Osteocyte (in vitro differentiated cells): ENCODE measurements around the gene SMAP1. TPM values are rescaled to one million over a fixed set of nuclear protein-coding genes. Genes with fewer than 3 reads are reported as not detected.

Source experiments
- DNase-seq: peaks from one replicate; pipeline ENCODE4 v3.0.0; 2021; ENCODE audit warnings: mixed read lengths; ENCODE audit not compliant: unreplicated experiment; ENCODE audit errors: extremely low spot score
- H3K27ac Mint-ChIP-seq: one replicate; pipeline ENCODE4 v1.8.0; 2021; ENCODE audit warnings: mild to moderate bottlenecking, mixed read lengths; ENCODE audit not compliant: unreplicated experiment
- H3K27me3 Mint-ChIP-seq: one replicate; pipeline ENCODE4 v1.8.0; 2021; ENCODE audit warnings: mixed read lengths; ENCODE audit not compliant: unreplicated experiment
- H3K36me3 Mint-ChIP-seq: one replicate; pipeline ENCODE4 v1.8.0; 2021; ENCODE audit warnings: mixed read lengths; ENCODE audit not compliant: unreplicated experiment
- H3K4me1 Mint-ChIP-seq: one replicate; pipeline ENCODE4 v1.8.0; 2021; ENCODE audit warnings: mixed read lengths; ENCODE audit not compliant: unreplicated experiment
- H3K4me3 Mint-ChIP-seq: one replicate; pipeline ENCODE4 v1.8.0; 2021; ENCODE audit warnings: mild to moderate bottlenecking, moderate library complexity, mixed read lengths; ENCODE audit not compliant: unreplicated experiment
- H3K9me3 Mint-ChIP-seq: one replicate; pipeline ENCODE4 v1.8.0; 2021; ENCODE audit warnings: mixed read lengths; ENCODE audit not compliant: unreplicated experiment
- total RNA-seq: library from RNA; stranded (reverse); gene quantifications from 2 replicates; pipeline ENCODE4 v1.2.1, GENCODE V29; 2021
- TF ChIP-seq, protein P1 (sequence below): fragments of 200-600 bp; sonication (generic); IDR thresholded peaks from 2 replicates; pipeline ENCODE4 v1.5.0; 2021; ENCODE audit warnings: antibody characterized with exemption, mild to moderate bottlenecking, moderate library complexity

Gene SMAP1
- total RNA-seq, 1 donor from 2014 or later, result 27.2 TPM

DNA sequence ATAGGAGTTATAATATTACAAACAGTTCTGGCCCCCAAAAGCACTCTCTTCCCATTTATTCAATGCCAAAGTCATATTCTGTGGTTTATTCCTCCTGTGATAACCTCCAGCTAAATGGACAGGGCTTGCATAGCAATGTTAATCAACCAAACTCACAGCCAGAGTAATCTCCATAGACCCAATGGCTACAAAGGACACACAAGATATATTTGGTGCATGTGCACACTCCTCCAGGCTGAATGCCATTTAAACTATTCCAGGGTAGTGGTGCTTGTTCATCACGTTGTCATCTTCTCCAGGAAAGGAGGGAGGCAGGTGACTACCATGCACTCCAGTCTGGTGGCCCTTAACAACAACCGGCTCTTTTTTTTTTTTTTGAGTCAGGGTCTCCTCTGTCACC is 232.4 kb downstream of the SMAP1 start:
- H3K9me3 Mint-ChIP-seq, result no peaks in the 10 kb centered on the region
- no peak for DNase-seq
- H3K27ac Mint-ChIP-seq, result no peak overlapping the region
- peaks cover 25% of the 10 kb centered on the region for H3K27me3 Mint-ChIP-seq
- no peaks in the 10 kb centered on the region for H3K4me1 Mint-ChIP-seq
- H3K4me3 Mint-ChIP-seq, result no peak overlapping the region
- H3K36me3 Mint-ChIP-seq, result no peaks in the 10 kb centered on the region
- TF ChIP-seq, protein P1, sequence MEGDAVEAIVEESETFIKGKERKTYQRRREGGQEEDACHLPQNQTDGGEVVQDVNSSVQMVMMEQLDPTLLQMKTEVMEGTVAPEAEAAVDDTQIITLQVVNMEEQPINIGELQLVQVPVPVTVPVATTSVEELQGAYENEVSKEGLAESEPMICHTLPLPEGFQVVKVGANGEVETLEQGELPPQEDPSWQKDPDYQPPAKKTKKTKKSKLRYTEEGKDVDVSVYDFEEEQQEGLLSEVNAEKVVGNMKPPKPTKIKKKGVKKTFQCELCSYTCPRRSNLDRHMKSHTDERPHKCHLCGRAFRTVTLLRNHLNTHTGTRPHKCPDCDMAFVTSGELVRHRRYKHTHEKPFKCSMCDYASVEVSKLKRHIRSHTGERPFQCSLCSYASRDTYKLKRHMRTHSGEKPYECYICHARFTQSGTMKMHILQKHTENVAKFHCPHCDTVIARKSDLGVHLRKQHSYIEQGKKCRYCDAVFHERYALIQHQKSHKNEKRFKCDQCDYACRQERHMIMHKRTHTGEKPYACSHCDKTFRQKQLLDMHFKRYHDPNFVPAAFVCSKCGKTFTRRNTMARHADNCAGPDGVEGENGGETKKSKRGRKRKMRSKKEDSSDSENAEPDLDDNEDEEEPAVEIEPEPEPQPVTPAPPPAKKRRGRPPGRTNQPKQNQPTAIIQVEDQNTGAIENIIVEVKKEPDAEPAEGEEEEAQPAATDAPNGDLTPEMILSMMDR, result no peak

DNA sequence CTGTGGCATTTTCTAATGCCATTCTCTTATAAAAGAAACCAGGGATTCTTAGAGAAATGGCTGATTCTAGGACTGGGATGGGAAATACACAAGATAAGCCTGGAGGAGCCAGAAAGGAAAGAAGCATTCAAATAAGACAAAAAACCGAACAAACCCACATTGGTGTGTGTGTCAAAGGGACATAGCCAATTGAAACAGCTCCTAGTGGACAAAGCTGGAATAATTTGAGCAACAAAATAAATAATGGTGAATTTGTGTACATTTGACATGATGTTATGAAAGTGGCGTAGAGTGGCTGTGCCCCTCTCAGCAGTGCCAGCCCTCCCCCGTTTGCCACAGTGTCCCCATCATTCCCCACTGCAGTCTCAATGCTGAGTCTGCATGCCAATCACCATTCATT is 233.6 kb downstream of the SMAP1 start:
- H3K4me3 Mint-ChIP-seq, result no peak overlapping the region
- TF ChIP-seq, protein P1, result peak; percentile 35
- no peaks in the 10 kb centered on the region for H3K36me3 Mint-ChIP-seq
- peaks cover 25% of the 10 kb centered on the region for H3K27me3 Mint-ChIP-seq
- H3K27ac Mint-ChIP-seq, result no peak overlapping the region
- no peak for DNase-seq
- no peaks in the 10 kb centered on the region for H3K9me3 Mint-ChIP-seq
- H3K4me1 Mint-ChIP-seq, result no peaks in the 10 kb centered on the region

DNA sequence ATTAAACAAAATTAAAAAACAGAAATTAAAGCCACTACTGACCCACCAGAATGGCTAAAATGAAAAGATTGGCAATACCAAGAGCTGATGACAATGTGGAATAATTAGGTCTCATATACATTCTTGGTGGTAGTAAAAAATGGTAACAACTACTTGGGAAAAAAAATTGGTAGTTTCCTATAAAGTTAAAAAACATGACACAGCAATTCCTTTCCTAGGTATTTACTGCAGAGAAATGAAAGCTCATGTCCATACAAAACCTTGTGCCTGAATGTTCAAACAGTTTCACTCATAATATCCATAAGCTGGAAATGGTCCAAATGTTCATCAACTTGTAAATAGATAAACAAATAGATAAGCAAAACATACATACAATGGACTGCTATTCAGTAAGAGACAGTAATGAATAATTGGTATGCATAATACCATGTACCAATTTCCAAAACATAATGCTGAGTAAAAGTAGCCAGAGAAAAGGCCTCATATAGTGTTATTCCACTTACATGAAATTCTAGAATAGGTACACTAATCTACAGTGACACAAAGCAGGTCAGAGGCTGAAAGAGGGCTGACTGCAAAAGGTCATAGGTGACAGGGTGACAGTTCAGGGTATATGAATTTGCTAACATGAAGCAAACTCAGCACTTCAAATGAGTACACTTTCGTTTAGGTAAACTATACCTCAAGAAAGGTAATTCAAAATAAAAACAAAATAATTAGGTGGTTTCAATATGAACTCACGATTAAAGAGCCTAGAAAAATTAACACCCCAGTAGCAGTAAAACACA is 236.2 kb downstream of the SMAP1 start:
- Mint-ChIP-seq H3K4me3 (no peak overlapping the region), H3K27ac (no peak overlapping the region), H3K4me1 (no peaks in the 10 kb centered on the region), H3K27me3 (peaks cover 23% of the 10 kb centered on the region), H3K9me3 (no peaks in the 10 kb centered on the region), H3K36me3 (no peaks in the 10 kb centered on the region)
- TF ChIP-seq, protein P1, result no peak
- DNase-seq, result no peak

DNA sequence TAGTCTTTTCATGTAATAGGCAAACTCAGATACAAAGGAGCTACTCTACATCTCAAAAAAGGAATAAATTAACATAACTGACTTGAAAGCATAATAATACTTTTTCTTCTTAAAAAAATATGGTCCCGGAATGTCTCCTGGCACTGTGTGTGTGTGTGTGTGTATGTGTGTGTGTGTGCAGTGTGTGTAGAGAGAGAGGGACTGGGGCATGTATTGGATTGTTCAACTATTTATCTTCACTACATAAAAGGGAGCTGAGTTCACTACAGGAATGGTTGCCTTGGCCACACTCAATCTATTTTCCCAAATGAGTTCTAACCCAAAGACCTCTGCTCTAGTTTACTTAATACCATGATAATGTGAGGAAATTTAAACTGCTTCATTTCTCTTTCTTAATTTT is 238.1 kb downstream of the SMAP1 start:
- no peaks in the 10 kb centered on the region for H3K9me3 Mint-ChIP-seq
- H3K4me3 Mint-ChIP-seq, result no peak overlapping the region
- TF ChIP-seq, protein P1, result no peak
- no peaks in the 10 kb centered on the region for H3K36me3 Mint-ChIP-seq
- DNase-seq, result no peak
- peaks cover 24% of the 10 kb centered on the region for H3K27me3 Mint-ChIP-seq
- H3K4me1 Mint-ChIP-seq, result no peaks in the 10 kb centered on the region
- H3K27ac Mint-ChIP-seq, result no peak overlapping the region

Other genes starting within 250 kb of the SMAP1 start
- gene SDHAF4, start 101.0 kb upstream of the SMAP1 start, total RNA-seq, result 7.7 and 11.0 TPM in 2 replicates